ENCODE data around the gene KCTD10. TPM values are rescaled to one million over a fixed set of nuclear protein-coding genes. Genes with fewer than 3 reads are reported as not detected.
"Not testable (repeated sequence)": the region's sequence is repeated elsewhere in the genome, so short reads cannot be mapped to it uniquely, and the experiment has no call there.

KCTD10 gene
- total RNA-seq, 1 donor from 2014 or later = 27.1 TPM

- ATAC-seq (ENCODE audit: poor library complexity) (peak; percentile 24), DNase-seq (no peak)
Observed at GRCh38 chr12:109461049-109461845, 15.9 kb downstream of the KCTD10 start.

DNA sequence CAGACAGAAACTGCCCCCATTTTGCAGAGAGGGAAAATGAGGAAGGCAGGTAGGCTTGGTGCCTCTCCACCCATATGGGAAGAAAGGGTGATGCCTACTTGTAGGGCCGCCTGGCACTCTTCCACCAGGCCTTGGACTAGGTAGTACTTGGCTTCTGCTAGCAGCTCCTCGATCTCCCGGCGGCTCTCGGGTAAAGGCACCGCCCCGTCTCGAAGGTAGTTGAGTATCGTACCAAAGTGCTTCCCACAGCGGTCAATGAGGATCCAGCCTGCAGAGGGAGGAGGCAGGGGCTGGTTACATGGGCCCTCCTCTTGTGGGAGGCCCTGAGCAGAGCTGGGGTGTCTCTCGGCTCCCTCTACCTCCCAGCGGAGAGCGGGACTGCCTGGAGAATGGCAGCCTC, 16.6 kb downstream of the KCTD10 start:
- no peak for ATAC-seq (ENCODE audit: poor library complexity)
- intact Hi-C loops (cut with DNase I) = no loop called here
- no peak for DNase-seq

More at GRCh38 chr12:109461049-109461845, 15.9 kb downstream of the KCTD10 start:
- intact Hi-C loops (cut with DNase I) = no loop called here

DNA sequence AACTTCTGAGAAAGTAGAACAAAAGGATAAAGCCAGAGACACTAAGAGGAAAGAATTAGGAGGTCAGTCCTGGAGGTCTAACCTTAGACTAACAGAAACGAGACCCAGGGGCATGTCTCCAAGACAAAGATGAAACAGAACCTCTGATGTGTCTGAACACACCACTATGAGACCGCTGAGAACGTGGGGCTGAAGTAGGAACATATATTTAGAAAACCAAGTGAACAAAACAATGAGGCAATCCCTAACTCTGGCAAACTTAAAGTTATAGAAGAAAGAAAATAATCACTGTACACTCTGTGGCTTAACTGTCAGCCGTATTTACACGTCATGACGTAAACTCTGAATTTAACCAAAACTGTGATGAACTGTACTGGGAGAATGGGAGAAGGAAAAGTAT, 17.9 kb downstream of the KCTD10 start:
- intact Hi-C loops (cut with DNase I) = no loop called here
- DNase-seq (no peak), ATAC-seq (ENCODE audit: poor library complexity) (no peak)

DNA sequence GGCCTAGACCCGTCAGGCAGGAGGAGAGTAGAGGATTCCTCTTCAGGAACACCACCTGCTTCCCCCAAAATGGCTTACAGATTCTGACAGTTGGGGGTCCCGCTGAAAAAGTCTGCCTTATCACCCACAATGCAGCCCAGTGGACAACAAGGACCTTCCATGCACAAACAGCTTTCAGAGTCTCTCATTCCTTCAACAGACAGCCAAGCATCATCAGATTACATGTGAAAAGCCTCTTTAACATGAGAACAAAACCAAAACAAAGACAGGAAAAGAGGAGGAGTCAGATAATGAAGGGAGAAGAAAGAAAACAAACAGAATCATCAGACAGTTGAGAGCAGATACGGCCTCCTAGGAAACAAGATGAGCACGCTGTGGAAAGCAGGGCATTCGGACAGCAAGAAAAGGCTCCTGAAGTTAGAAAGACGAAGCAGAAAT, 18.3 kb downstream of the KCTD10 start:
- intact Hi-C loops (cut with DNase I) = no loop called here
- no peak for DNase-seq
- no peak for ATAC-seq (ENCODE audit: poor library complexity)

DNA sequence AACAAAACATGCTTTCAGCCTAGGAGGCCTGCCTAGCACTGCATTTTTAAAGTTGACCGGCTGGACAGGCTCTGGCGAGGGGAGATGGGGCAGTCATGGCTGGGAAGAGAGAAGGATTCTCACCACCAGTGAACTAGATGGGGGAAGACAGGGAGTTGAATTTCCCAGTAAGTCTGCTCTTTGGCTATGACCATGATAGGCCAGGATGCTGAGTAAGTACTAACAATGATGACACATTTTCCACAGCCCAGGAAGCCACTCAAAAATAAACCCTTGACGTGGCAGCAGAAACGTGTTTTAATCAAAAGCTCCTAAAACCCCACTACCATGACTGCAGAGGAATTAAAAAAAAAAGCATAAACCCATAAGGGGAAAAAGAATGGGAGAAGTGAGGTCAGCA, 19.0 kb downstream of the KCTD10 start:
- intact Hi-C loops (cut with DNase I) = no loop called here
- no peak for DNase-seq
- ATAC-seq (ENCODE audit: poor library complexity) = no peak

DNA sequence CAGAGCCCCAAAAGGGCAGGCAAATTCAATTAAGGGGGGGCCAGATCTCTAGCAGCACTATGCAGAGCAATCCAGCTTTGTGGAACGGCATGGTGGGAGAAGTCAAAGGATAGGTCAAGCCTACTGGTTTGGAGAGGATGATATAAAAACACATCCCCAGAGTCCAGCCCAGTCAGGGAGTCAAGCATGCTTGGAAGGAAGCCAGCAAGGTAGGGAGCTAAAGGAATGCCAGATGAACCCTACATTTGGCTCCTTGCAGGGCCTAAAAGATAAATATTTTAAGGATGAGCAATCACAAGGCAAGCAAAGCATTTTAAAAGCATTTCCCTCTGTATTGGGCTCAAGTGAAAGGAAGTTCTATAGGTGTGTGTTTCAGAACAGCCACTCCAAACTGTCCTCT, 21.4 kb downstream of the KCTD10 start:
- ATAC-seq (ENCODE audit: poor library complexity) (no peak), DNase-seq (no peak)
- intact Hi-C loops (cut with DNase I) = no loop called here

- intact Hi-C loops (cut with DNase I) = no loop called here
- DNase-seq (no peak), ATAC-seq (ENCODE audit: poor library complexity) (no peak)
Observed at GRCh38 chr12:109452489-109452888, 24.6 kb downstream of the KCTD10 start.

GRCh38 chr12:109451400-109451799, 25.7 kb downstream of the KCTD10 start:
- DNase-seq (no peak), ATAC-seq (ENCODE audit: poor library complexity) (no peak)
- intact Hi-C loops (cut with DNase I) = no loop called here

- intact Hi-C loops (cut with DNase I) = no loop called here
- DNase-seq (no peak), ATAC-seq (ENCODE audit: poor library complexity) (no peak)
Observed at GRCh38 chr12:109450980-109451379, 26.1 kb downstream of the KCTD10 start.

GRCh38 chr12:109449845-109450532, 27.1 kb downstream of the KCTD10 start:
- intact Hi-C loops (cut with DNase I) = no loop called here
- ATAC-seq (ENCODE audit: poor library complexity) (no peak), DNase-seq (no peak)

DNA sequence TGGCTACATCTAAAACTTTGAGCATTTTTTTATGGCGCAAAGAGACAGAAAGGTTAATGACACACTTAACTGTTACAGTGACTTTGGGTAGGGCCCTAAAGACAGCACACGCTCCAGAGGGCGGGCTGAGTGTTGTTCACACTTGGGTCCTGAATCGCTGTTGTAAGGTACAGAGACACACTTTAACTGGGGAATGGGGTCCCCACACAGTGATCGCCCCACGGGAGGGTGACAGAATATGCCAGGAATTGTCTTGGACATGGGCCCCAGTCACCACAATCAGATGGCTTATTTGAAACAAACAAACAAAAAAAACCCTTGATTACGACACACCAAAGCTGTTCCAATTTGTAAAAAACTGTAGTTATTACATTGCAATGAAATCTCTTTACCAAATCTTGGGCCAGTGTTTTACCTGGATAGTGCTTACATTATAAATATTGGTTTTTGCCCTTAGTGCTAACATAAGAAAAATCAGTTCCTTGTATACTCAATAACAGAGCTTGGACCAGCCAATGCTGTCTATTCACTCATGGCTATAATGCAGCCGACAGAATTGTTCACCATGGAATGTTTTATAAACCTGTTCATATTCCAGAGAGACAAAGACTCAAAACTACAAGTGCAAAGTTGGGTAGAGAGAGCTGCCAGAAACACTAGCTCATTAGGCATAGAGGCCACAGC, 28.3 kb downstream of the KCTD10 start:
- intact Hi-C loops (cut with DNase I) = no loop called here
- no peak for ATAC-seq (ENCODE audit: poor library complexity)
- DNase-seq = no peak

DNA sequence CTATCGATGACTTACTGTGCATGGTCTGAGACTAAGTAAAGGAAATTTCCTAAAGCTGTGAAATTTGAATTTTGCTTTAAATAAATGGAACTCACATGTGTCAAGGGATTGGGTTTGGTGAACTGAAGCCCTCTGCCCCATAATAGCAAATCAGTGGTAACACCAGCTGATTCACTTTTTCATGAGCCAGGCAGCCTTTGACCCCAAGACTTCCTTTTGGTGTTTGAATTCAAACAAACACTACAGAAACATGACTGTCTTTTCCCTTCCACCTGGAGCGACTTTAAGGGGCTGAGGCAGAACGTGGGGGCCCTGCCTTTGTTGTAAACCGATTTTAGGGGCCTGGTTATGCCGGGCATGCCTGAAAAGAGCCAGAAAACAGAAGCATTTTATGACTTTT, 28.8 kb downstream of the KCTD10 start:
- no peak for ATAC-seq (ENCODE audit: poor library complexity)
- no peak for DNase-seq
- intact Hi-C loops (cut with DNase I) = no loop called here

DNA sequence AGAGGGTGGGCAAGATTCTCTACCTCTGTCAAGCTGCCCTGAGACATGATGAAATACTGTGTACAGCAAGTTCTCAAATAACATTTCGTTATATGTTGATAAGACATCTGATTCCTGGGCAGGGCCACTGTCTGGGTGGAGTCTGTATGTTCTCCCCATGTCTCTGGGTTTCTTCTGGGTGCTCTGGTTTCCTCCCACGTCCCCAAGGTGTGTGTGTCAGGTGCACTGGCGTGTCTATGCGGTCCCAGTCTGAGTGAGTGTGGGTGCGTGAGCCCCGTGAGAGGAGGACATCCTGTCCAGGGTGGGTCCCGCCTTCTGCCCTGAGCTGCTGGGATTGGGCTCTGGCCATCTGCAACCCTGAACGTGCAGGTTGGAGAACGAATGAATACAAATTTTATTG, 29.6 kb downstream of the KCTD10 start:
- intact Hi-C loops (cut with DNase I) = no loop called here
- no peak for ATAC-seq (ENCODE audit: poor library complexity)
- no peak for DNase-seq

- intact Hi-C loops (cut with DNase I) = no loop called here
- ATAC-seq (ENCODE audit: poor library complexity) (peak; percentile 70), DNase-seq (no peak)
Observed at GRCh38 chr12:109446869-109447268, 30.2 kb downstream of the KCTD10 start.

DNA sequence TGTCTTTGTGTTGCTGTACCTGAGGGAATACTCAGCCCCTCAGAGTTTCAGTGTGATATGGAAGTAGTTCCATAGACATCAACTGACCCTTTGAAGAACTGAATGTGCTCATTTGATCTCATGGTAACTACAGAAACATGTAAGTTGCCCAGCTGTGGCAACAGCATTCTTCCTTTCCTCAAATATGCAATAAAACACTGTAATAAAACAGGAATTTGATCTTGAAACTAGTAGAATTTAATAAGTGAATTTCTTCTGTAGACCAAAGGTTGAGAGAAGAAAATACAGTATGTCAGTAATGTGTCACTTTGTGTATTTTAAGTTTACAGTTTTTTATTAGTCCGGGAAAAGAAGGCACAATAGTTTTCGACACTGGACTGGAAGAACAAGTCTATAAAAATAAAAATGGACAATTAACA, 31.9 kb downstream of the KCTD10 start:
- no peak for ATAC-seq (ENCODE audit: poor library complexity)
- intact Hi-C loops (cut with DNase I) = no loop called here
- no peak for DNase-seq

- no peak for DNase-seq
Observed at GRCh38 chr12:109444259-109444658, 32.8 kb downstream of the KCTD10 start.

GRCh38 chr12:109443794-109444193, 33.3 kb downstream of the KCTD10 start:
- no peak for DNase-seq
- intact Hi-C loops (cut with DNase I) = no loop called here
- peak; percentile 86 for ATAC-seq (ENCODE audit: poor library complexity)

More at GRCh38 chr12:109444259-109444658, 32.8 kb downstream of the KCTD10 start:
- peak; percentile 18 for ATAC-seq (ENCODE audit: poor library complexity)
- intact Hi-C loops (cut with DNase I) = no loop called here

GRCh38 chr12:109440851-109441490, 36.1 kb downstream of the KCTD10 start:
- intact Hi-C loops (cut with DNase I) = no loop called here
- ATAC-seq (ENCODE audit: poor library complexity) = no peak
- DNase-seq = no peak

GRCh38 chr12:109439951-109440350, 37.1 kb downstream of the KCTD10 start:
- DNase-seq; intact Hi-C loops (cut with DNase I); ATAC-seq (ENCODE audit: poor library complexity): not testable (repeated sequence)

Measured in Right ventricle myocardium superior (tissue), 1 donor.